SK-N-SH treated with all-trans-retinoic acid at 6 μM for 48 hours (cell line): ENCODE measurements around the gene TBCD.

Source experiments
- ARNTL ChIP-seq: fragments of 450-650 bp; formaldehyde crosslinking; IDR thresholded peaks from 2 replicates; pipeline ENCODE4 v1.5.0; 2020; ENCODE audit warnings: low read depth, mild to moderate bottlenecking, moderate library complexity, borderline replicate concordance
- BACH2 ChIP-seq: fragments of 250-450 bp; sonication (Bioruptor Pico); IDR thresholded peaks from 2 replicates; pipeline ENCODE4 v1.9.0; 2021; ENCODE audit warnings: mild to moderate bottlenecking, borderline replicate concordance
- PPARA ChIP-seq: fragments of 250-450 bp; sonication (Bioruptor Pico); IDR thresholded peaks from 2 replicates; pipeline ENCODE4 v1.5.0; 2020; ENCODE audit warnings: mild to moderate bottlenecking, borderline replicate concordance
- TOX ChIP-seq: fragments of 250-450 bp; sonication (Bioruptor Pico); IDR thresholded peaks from 2 replicates; pipeline ENCODE4 v1.8.0; 2021; ENCODE audit warnings: mild to moderate bottlenecking, moderate library complexity, borderline replicate concordance
- ZFP3 ChIP-seq: fragments of 250-450 bp; sonication (Bioruptor Pico); IDR thresholded peaks from 2 replicates; pipeline ENCODE4 v1.5.0; 2020; ENCODE audit warnings: mild to moderate bottlenecking, moderate library complexity
- ZFP30 ChIP-seq: fragments of 450-650 bp; formaldehyde crosslinking; IDR thresholded peaks from 2 replicates; pipeline ENCODE4 v1.5.0; 2022; ENCODE audit warnings: mild to moderate bottlenecking, moderate library complexity
- TF ChIP-seq, protein P1 (sequence below): fragments of 250-450 bp; sonication (Bioruptor Pico); IDR thresholded peaks from 2 replicates; pipeline ENCODE4 v1.8.0; 2020; ENCODE audit warnings: mild to moderate bottlenecking, moderate library complexity, borderline replicate concordance
- TF ChIP-seq, protein P2 (sequence below): fragments of 250-450 bp; sonication (Bioruptor Pico); IDR thresholded peaks from 2 replicates; pipeline ENCODE4 v1.5.1; 2020; ENCODE audit warnings: low read depth, mild to moderate bottlenecking, moderate library complexity
- TF ChIP-seq, protein P3 (sequence below): fragments of 250-450 bp; sonication (Bioruptor Pico); IDR thresholded peaks from 2 replicates; pipeline ENCODE4 v1.8.0; 2021; ENCODE audit warnings: low read depth, mild to moderate bottlenecking, moderate library complexity, borderline replicate concordance
- TF ChIP-seq, protein P4 (sequence below): fragments of 250-450 bp; sonication (Bioruptor Pico); IDR thresholded peaks from 2 replicates; pipeline ENCODE4 v1.5.1; 2021; ENCODE audit warnings: mild to moderate bottlenecking, moderate library complexity

DNA sequence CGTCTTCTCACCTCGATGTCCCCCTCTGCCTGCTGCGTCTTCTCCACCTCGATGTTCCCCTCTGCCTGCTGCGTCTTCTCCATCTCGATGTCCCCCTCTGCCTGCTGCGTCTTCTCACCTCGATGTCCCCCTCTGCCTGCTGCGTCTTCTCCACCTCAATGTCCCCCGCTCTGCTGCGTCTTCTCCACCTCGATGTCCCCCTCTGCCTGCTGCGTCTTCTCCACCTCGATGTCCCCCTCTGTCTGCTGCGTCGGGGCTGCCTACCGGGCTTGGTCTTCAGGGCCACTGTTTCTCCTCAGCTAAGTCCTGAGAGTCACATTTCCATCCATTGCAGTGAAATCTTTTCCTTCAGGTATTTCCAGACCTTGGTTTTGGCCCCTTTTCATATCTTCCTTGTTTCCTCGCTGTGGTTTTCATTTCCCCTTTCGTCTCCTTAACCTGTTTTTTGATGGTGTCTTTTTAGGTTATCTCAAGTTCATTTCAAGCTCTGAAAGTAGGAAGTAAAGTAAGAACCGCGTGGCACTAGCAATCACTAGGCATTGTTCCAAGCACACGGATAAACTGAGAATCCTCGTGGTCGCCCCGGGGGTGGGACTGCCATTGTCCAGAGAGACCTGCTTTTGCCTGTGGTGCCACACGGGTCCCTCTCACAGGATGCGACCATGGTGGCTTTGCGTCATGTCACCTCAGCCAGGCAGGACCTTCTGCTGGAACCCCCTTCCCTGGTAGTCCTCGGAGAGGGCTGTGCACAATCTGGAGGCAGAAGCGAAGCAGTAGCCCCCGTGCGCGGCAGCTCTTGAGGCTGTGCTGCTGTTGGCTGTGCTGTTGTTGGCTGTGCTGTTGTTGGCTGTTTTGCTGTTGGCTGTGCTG is 97.4 kb downstream of the TBCD start:
- TF ChIP-seq PPARA (CRISPR knock-in tag) (no peak), ZFP30 (CRISPR knock-in tag) (no peak), ARNTL (no peak), BACH2 (CRISPR knock-in tag) (no peak), TOX (CRISPR knock-in tag) (no peak), ZFP3 (no peak)
- TF ChIP-seq, protein P1, sequence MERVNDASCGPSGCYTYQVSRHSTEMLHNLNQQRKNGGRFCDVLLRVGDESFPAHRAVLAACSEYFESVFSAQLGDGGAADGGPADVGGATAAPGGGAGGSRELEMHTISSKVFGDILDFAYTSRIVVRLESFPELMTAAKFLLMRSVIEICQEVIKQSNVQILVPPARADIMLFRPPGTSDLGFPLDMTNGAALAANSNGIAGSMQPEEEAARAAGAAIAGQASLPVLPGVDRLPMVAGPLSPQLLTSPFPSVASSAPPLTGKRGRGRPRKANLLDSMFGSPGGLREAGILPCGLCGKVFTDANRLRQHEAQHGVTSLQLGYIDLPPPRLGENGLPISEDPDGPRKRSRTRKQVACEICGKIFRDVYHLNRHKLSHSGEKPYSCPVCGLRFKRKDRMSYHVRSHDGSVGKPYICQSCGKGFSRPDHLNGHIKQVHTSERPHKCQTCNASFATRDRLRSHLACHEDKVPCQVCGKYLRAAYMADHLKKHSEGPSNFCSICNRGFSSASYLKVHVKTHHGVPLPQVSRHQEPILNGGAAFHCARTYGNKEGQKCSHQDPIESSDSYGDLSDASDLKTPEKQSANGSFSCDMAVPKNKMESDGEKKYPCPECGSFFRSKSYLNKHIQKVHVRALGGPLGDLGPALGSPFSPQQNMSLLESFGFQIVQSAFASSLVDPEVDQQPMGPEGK: no peak
- TF ChIP-seq, protein P2, sequence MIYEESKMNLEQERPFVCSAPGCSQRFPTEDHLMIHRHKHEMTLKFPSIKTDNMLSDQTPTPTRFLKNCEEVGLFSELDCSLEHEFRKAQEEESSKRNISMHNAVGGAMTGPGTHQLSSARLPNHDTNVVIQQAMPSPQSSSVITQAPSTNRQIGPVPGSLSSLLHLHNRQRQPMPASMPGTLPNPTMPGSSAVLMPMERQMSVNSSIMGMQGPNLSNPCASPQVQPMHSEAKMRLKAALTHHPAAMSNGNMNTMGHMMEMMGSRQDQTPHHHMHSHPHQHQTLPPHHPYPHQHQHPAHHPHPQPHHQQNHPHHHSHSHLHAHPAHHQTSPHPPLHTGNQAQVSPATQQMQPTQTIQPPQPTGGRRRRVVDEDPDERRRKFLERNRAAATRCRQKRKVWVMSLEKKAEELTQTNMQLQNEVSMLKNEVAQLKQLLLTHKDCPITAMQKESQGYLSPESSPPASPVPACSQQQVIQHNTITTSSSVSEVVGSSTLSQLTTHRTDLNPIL (CRISPR knock-in tag): no peak
- TF ChIP-seq, protein P3, sequence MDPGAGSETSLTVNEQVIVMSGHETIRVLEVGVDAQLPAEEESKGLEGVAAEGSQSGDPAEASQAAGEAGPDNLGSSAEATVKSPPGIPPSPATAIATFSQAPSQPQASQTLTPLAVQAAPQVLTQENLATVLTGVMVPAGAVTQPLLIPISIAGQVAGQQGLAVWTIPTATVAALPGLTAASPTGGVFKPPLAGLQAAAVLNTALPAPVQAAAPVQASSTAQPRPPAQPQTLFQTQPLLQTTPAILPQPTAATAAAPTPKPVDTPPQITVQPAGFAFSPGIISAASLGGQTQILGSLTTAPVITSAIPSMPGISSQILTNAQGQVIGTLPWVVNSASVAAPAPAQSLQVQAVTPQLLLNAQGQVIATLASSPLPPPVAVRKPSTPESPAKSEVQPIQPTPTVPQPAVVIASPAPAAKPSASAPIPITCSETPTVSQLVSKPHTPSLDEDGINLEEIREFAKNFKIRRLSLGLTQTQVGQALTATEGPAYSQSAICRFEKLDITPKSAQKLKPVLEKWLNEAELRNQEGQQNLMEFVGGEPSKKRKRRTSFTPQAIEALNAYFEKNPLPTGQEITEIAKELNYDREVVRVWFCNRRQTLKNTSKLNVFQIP (CRISPR knock-in tag): no peak
- TF ChIP-seq, protein P4, sequence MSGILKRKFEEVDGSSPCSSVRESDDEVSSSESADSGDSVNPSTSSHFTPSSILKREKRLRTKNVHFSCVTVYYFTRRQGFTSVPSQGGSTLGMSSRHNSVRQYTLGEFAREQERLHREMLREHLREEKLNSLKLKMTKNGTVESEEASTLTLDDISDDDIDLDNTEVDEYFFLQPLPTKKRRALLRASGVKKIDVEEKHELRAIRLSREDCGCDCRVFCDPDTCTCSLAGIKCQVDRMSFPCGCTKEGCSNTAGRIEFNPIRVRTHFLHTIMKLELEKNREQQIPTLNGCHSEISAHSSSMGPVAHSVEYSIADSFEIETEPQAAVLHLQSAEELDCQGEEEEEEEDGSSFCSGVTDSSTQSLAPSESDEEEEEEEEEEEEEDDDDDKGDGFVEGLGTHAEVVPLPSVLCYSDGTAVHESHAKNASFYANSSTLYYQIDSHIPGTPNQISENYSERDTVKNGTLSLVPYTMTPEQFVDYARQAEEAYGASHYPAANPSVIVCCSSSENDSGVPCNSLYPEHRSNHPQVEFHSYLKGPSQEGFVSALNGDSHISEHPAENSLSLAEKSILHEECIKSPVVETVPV: no peak
